GM13976 (cell line): ENCODE results near the gene HYLS1.
A peak's percentile ranks its signal among the peaks of the same experiment; 100 is the strongest.

Experiments used
- DNase-seq: peaks from one replicate; pipeline ENCODE4 v3.0.0; 2012; ENCODE audit warnings: low spot score
- in situ Hi-C: fragments of 300-500 bp; cut with MboI; formaldehyde crosslinking; loops from one replicate; pipeline ENCODE4 v1.12.0; 2022; ENCODE audit warnings: low sequenced_read_pairs, mixed read lengths, inconsistent platforms; ENCODE audit not compliant: unreplicated experiment
- TF ChIP-seq, protein P1 (sequence below): IDR thresholded peaks from 2 replicates; pipeline ENCODE4 v1.5.1; 2012; ENCODE audit warnings: borderline replicate concordance, mild to moderate bottlenecking; ENCODE audit not compliant: insufficient read depth; ENCODE audit errors: extremely low read depth, missing control alignments, control extremely low read depth

Gene HYLS1

DNA sequence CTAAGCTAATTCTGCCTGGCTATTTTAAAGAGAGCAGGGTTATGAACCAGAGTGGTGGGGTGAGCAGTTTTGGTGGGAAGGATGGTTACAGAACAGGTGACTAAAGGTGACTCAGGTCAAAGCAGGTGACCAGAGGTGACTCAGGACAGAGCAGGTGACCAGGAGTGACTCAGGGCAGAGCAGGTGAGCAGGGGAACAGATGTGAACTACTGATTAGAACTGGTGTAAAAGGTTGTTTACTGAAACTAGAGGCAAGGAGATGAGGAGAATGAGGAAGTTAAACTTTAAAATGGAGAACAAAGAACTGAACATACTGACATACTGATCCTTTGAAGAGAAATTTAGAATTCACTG is 15.4 kb upstream of the HYLS1 start:
- TF ChIP-seq, protein P1, sequence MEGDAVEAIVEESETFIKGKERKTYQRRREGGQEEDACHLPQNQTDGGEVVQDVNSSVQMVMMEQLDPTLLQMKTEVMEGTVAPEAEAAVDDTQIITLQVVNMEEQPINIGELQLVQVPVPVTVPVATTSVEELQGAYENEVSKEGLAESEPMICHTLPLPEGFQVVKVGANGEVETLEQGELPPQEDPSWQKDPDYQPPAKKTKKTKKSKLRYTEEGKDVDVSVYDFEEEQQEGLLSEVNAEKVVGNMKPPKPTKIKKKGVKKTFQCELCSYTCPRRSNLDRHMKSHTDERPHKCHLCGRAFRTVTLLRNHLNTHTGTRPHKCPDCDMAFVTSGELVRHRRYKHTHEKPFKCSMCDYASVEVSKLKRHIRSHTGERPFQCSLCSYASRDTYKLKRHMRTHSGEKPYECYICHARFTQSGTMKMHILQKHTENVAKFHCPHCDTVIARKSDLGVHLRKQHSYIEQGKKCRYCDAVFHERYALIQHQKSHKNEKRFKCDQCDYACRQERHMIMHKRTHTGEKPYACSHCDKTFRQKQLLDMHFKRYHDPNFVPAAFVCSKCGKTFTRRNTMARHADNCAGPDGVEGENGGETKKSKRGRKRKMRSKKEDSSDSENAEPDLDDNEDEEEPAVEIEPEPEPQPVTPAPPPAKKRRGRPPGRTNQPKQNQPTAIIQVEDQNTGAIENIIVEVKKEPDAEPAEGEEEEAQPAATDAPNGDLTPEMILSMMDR, result no peak
- in situ Hi-C loops, result no loop called here

DNA sequence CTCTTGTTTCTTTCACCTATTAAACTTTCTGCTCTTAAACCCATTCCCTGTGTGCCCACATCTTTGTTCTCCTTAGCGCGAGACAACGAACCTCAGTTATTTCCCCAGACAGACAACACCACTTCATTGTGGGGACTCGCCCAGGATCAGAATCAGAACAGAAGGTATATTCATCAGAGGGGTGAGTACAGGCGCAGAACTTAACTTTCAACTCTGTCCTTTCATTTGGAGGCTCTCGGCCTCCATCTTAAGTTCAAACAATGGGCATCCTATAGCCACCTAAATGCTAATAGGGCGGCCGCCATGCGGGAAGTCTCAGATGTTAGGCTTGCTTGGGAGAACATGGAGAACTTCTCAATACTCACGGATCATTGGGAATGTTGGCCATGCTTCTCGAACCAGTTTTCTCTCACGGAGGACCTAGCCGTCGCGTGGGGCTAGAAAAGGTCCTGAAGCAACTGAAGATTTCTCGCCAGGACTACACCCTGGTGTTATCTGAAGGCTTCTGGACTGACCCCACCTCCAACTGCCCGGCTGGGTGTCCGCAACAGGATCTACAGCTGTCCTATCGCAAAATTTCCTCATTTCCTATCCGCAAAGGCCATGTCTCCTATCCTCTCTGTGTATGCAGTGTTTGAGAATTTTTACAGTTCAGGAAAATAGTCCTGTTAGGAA is 13.4 kb upstream of the HYLS1 start:
- in situ Hi-C loops, result no loop called here
- no peak for DNase-seq
- TF ChIP-seq, protein P1, result no peak

More for the DNA sequence above, 15.4 kb upstream of the HYLS1 start:
- no peak for DNase-seq

DNA sequence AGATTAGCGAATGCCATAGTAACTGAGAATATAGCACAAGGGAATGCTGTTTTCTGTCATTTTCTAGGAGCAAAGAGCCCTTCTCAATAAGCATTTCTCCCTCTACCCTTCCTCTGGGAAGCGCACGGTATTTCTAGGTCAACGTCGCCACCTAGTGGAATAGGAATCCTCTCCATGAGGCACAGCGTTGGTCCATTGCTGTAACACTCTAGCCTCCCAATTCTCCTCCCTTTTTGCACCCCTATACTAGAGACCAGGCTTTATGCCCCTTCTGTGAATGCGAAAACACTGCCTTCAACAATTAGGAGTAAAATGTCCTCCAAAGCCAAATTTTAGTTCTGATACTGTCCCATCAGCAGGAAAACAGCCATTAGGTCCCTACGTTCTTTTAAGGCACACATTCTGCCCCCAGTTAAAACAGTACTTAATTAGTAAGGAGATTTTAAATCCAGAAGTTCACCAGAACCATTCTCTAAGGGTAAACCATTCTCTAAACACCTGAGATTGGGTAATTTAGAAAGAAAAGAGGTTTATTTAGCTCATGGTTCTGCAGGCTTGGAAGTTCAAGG is 12.8 kb upstream of the HYLS1 start:
- TF ChIP-seq, protein P1, result peak; percentile 77
- peak; percentile 56 for DNase-seq
- in situ Hi-C loops, result no loop called here

DNA sequence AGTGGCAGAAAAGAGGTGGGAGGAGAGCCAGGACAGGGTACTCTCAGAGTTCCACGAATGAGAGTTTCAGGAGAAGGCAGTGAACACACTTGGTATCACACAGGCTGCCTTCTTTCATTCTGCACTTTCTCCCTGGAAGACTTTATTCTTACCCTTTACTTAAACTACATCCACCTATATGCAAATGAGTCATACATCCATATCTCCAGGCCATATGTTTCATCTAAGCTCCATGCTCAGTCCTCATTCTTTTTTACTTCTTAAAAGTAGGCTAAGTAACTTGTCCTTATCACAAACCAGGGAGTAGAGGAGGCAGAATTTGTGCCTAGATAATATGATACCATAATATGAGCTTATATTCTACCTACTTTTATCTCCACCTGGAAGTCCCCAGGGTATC is 6.2 kb upstream of the HYLS1 start:
- in situ Hi-C loops, result no loop called here
- TF ChIP-seq, protein P1, result no peak
- no peak for DNase-seq

DNA sequence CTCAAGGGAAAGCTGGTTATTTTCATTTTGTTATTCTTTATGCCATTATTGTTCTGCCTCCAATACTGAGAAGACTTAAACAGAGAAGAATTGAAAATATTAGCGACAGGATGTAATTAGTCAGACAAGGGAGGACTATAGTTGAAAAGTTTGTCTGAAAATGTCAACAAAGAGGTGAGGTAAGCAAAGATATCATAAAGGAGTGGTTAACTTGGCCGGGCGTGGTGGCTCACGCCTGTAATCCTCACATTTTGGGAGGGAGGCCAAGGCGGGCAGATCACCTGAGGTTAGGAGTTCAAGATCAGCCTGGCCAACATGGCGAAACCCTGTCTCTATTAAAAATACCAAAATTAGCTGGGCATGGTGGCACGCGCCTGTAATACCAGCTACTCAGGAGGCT is 4.1 kb upstream of the HYLS1 start:
- in situ Hi-C loops, result no loop called here
- TF ChIP-seq, protein P1, result no peak
- no peak for DNase-seq

DNA sequence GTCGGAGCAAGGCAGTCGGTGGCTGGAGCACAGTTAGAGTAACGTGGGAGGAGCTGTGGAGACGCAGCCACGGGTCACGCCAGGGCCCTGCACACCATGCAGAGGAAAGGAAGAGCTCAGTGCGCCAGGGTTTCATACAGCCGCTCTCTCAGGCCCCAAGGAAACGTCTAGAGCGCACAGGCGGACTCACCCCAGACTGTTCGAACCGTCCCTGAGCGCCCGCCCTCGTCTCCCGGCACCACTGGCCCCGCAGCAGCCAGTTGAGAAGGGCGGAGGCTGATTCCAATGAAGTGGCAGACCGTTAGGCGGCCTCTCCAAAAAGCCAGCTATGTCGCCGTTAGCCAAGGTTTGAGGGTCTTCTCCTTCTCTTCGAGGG is 483 bp upstream of the HYLS1 start:
- peak; percentile 56 for DNase-seq
- in situ Hi-C loops, result no loop called here
- TF ChIP-seq, protein P1, result no peak
